Parathyroid adenoma (tissue), 2 donors: ENCODE results near the gene B4GALNT2.
"Not testable (repeated sequence)": the region's sequence is repeated elsewhere in the genome, so short reads cannot be mapped to it uniquely, and the experiment has no call there.

Source experiments
- H2AFZ ChIP-seq: fragments of 300-600 bp; sonication (generic); one replicate; pipeline ENCODE4 v1.7.0; 2017; ENCODE audit warnings: antibody characterized with exemption, mild to moderate bottlenecking
- H3K27ac ChIP-seq: fragments of 300-600 bp; sonication (generic); one replicate; pipeline ENCODE4 v1.7.0; 2017
- H3K27me3 ChIP-seq: fragments of 300-600 bp; sonication (generic); one replicate; pipeline ENCODE4 v1.7.0; 2017; ENCODE audit warnings: low read length; ENCODE audit not compliant: control insufficient read depth, insufficient read depth
- H3K36me3 ChIP-seq: fragments of 300-600 bp; sonication (generic); one replicate; pipeline ENCODE4 v1.7.0; 2017; ENCODE audit warnings: low read length; ENCODE audit not compliant: control insufficient read depth, insufficient read depth
- H3K4me1 ChIP-seq: fragments of 300-600 bp; sonication (generic); one replicate; pipeline ENCODE4 v1.7.0; 2017; ENCODE audit warnings: control low read depth
- H3K4me2 ChIP-seq: fragments of 300-600 bp; sonication (generic); one replicate; pipeline ENCODE4 v1.7.0; 2017; ENCODE audit warnings: low read length
- H3K4me3 ChIP-seq: fragments of 300-600 bp; sonication (generic); one replicate; pipeline ENCODE4 v1.7.0; 2017; ENCODE audit warnings: low read depth, low read length
- H3K79me2 ChIP-seq: fragments of 300-600 bp; sonication (generic); one replicate; pipeline ENCODE4 v1.7.0; 2017; ENCODE audit warnings: control low read depth
- H3K9ac ChIP-seq: fragments of 300-600 bp; sonication (generic); one replicate; pipeline ENCODE4 v1.7.0; 2017; ENCODE audit warnings: mild to moderate bottlenecking
- H3K9me3 ChIP-seq: fragments of 300-600 bp; sonication (generic); one replicate; pipeline ENCODE4 v1.7.0; 2017; ENCODE audit warnings: low read length; ENCODE audit not compliant: control insufficient read depth
- CTCF ChIP-seq: fragments of 300-600 bp; sonication (generic); IDR thresholded peaks from one replicate; pipeline ENCODE4 v1.7.0; 2017; ENCODE audit warnings: antibody characterized with exemption, mild to moderate bottlenecking
- donor health status: primary hyperparathyroidism.

Gene B4GALNT2

GRCh38 chr17:49130891-49131290 lies 1.7 kb upstream of the B4GALNT2 start:
- peaks cover 3% of the 10 kb centered on the region for H3K27me3 ChIP-seq

GRCh38 chr17:49132317-49132698 lies 261 bp upstream of the B4GALNT2 start:
- H3K4me3 ChIP-seq: peak overlapping the region; percentile 36
- no peak overlapping the region for H3K9ac ChIP-seq
- peak overlapping the region; percentile 49 for H2AFZ ChIP-seq
- H3K79me2 ChIP-seq: no peaks in the 10 kb centered on the region
- H3K4me1 ChIP-seq: no peaks in the 10 kb centered on the region
- no peaks in the 10 kb centered on the region for H3K36me3 ChIP-seq
- TF ChIP-seq CTCF: no peak
- H3K9me3 ChIP-seq: no peaks in the 10 kb centered on the region
- H3K27me3 ChIP-seq: peaks cover 3% of the 10 kb centered on the region
- no peak overlapping the region for H3K27ac ChIP-seq
- peak overlapping the region; percentile 78 for H3K4me2 ChIP-seq

More at GRCh38 chr17:49130891-49131290, 1.7 kb upstream of the B4GALNT2 start:
- H3K79me2 ChIP-seq: no peaks in the 10 kb centered on the region
- no peak overlapping the region for H3K9ac ChIP-seq
- H3K4me1 ChIP-seq: no peaks in the 10 kb centered on the region
- no peaks in the 10 kb centered on the region for H3K9me3 ChIP-seq
- H2AFZ ChIP-seq: no peak overlapping the region
- H3K27ac ChIP-seq: no peak overlapping the region
- H3K36me3 ChIP-seq: no peaks in the 10 kb centered on the region
- no peak overlapping the region for H3K4me2 ChIP-seq
- no peak for TF ChIP-seq CTCF
- H3K4me3 ChIP-seq: no peak overlapping the region

GRCh38 chr17:49136335-49136734 lies 3.8 kb downstream of the B4GALNT2 start:
- Histone ChIP-seq H3K4me2 (no peak overlapping the region), H3K9me3 (no peaks in the 10 kb centered on the region), H3K4me3 (no peak overlapping the region), H2AFZ (no peak overlapping the region), H3K4me1 (no peaks in the 10 kb centered on the region), H3K36me3 (no peaks in the 10 kb centered on the region), H3K27ac (no peak overlapping the region), H3K9ac (no peak overlapping the region), H3K79me2 (no peaks in the 10 kb centered on the region), H3K27me3 (peaks cover 3% of the 10 kb centered on the region)
- TF ChIP-seq CTCF: no peak

- H3K36me3 ChIP-seq, H3K27ac ChIP-seq: not testable (repeated sequence)
Measured at GRCh38 chr17:49145654-49146053, 13.1 kb downstream of the B4GALNT2 start.

GRCh38 chr17:49146620-49147306 lies 14.2 kb downstream of the B4GALNT2 start:
- no peak overlapping the region for H3K9ac ChIP-seq
- no peaks in the 10 kb centered on the region for H3K27me3 ChIP-seq
- no peak overlapping the region for H2AFZ ChIP-seq

More at GRCh38 chr17:49145654-49146053, 13.1 kb downstream of the B4GALNT2 start:
- H3K79me2 ChIP-seq, H3K4me2 ChIP-seq, H3K9me3 ChIP-seq, H3K4me3 ChIP-seq, H3K4me1 ChIP-seq, H3K9ac ChIP-seq, H3K27me3 ChIP-seq, H2AFZ ChIP-seq: not testable (repeated sequence)

More at GRCh38 chr17:49146620-49147306, 14.2 kb downstream of the B4GALNT2 start:
- no peak overlapping the region for H3K27ac ChIP-seq
- H3K4me2 ChIP-seq: no peak overlapping the region
- TF ChIP-seq CTCF: no peak
- H3K4me3 ChIP-seq: no peak overlapping the region
- no peaks in the 10 kb centered on the region for H3K4me1 ChIP-seq
- no peaks in the 10 kb centered on the region for H3K79me2 ChIP-seq
- H3K36me3 ChIP-seq: no peaks in the 10 kb centered on the region
- no peaks in the 10 kb centered on the region for H3K9me3 ChIP-seq
